Sigmoid colon (tissue), 7 donors: Measurements from ENCODE around the gene CCDC78. TPM values are rescaled to one million over a fixed set of nuclear protein-coding genes. Genes with fewer than 3 reads are reported as not detected.

Experiments
- DNase-seq: peaks from one replicate; pipeline ENCODE4 v3.0.0-alpha.2; 2019
- H3K27ac ChIP-seq, 4 donors: fragments of 200-600 bp; sonication (generic); one replicate each; pipeline ENCODE4 v1.5.1; 2016 to 2019; ENCODE audit warnings: mild to moderate bottlenecking in 1 of 4
- H3K27me3 ChIP-seq, 3 donors: fragments of 200-600 bp; sonication (generic); one replicate each; pipeline ENCODE4 v1.5.1; 2019; ENCODE audit warnings: mild to moderate bottlenecking in 1 of 3
- H3K36me3 ChIP-seq, 4 donors: fragments of 200-600 bp; sonication (generic); one replicate each; pipeline ENCODE4 v1.5.1; 2016 to 2019
- H3K4me1 ChIP-seq, 4 donors: fragments of 200-600 bp; sonication (generic); one replicate each; pipeline ENCODE4 v1.5.1; 2017 to 2019
- H3K4me3 ChIP-seq, 4 donors: fragments of 200-600 bp; sonication (generic); one replicate each; pipeline ENCODE4 v1.5.1; 2017 to 2019; ENCODE audit warnings: mild to moderate bottlenecking in 2 of 4, moderate library complexity in 1 of 4
- H3K9me3 ChIP-seq, 4 donors: fragments of 200-600 bp in 3 of 4; sonication (generic) in 3 of 4; one replicate each; pipeline versions ENCODE4 v1.5.1 to v1.6.1; 2013 to 2019
- CTCF ChIP-seq, 4 experiments: fragments of 450-650 bp in 3 of 4; fragments of 200-600 bp in 1 of 4; IDR thresholded peaks; one replicate each; pipeline ENCODE4 v1.5.1; 2016 to 2019; ENCODE audit warnings: antibody characterized with exemption in 4 of 4, mild to moderate bottlenecking in 3 of 4, moderate library complexity in 2 of 4
- EP300 ChIP-seq, 4 donors: sonication (generic); formaldehyde crosslinking; IDR thresholded peaks; one replicate each; pipeline ENCODE4 v1.6.1; 2017; ENCODE audit warnings: antibody characterized with exemption in 4 of 4
- POLR2A ChIP-seq, 2 donors: fragments of 450-650 bp; IDR thresholded peaks; one replicate each; pipeline ENCODE4 v1.6.1; 2016; ENCODE audit warnings: antibody characterized with exemption in 2 of 2, mild to moderate bottlenecking in 2 of 2, moderate library complexity in 2 of 2
- POLR2AphosphoS5 ChIP-seq, 4 donors: sonication (generic); formaldehyde crosslinking; IDR thresholded peaks; one replicate each; pipeline ENCODE4 v1.6.1; 2017; ENCODE audit warnings: antibody characterized with exemption in 4 of 4
- WGBS, 2 donors: extraction: QIAGEN DNeasy Blood & Tissue Kit; methylation state at CpG; one replicate each; pipeline ENCODE4 v1.1.7; 2013; 5-methylcytosine and 5-hydroxymethylcytosine counted together
- intact Hi-C: fragments of 100-400 bp; cut with DNase I; formaldehyde crosslinking; loops from one replicate; pipeline ENCODE4 v1.15.1; 2023
- polyA plus RNA-seq, 3 donors: library from polyadenylated mRNA; stranded (reverse); fragments of 200-250 nt; gene quantifications; one replicate each; pipeline ENCODE4 v1.2.3, GENCODE V29; 2013
- total RNA-seq, 4 donors: library from RNA; depleted of rRNA; stranded (reverse); fragments of >200 nt; gene quantifications; one replicate each; pipeline ENCODE4 v1.1.0, GENCODE V29; 2016
- donor health status: healthy with polysubstance abuse.
- donor health status: Bipolar disorder and iron deficiency.
- donor health status: healthy.

Gene CCDC78
- total and polyA plus RNA-seq, 7 donors: 0.49 to 3.4 TPM; not detected in 5

DNA sequence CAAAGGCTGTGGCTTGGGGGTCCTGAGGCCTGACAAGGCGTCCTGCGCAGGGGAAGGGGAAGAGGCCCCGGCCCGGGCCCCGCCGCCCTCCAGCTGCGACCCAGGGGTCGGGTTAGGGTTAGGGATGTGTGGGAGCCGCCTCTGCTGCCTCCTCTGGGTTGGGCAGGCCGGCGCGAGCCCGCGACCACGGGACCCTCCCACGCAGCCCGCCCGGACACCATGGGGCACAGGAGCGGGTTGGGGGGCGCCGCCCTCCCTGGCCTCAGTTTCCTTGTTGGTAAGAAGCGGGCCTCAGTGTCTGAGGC lies 14.2 kb upstream of the CCDC78 start:
- H3K9me3 ChIP-seq: no peaks in the 10 kb centered on the region
- WGBS, 2 donors: 0% methylated on average over 22 of the region's 22 CpGs
- no peak for DNase-seq
- peaks cover 15 to 38% (median 23%) of the 10 kb centered on the region in 4 donors for H3K36me3 ChIP-seq
- H3K4me3 ChIP-seq: peak overlapping the region; percentile 79 to 92 (median 88)
- TF ChIP-seq POLR2A (IDR thresholded peaks at IDR 0.05): no peak
- no peak for TF ChIP-seq POLR2AphosphoS5 (IDR thresholded peaks at IDR 0.05)
- TF ChIP-seq EP300 (IDR thresholded peaks at IDR 0.05): no peak
- no peak for TF ChIP-seq CTCF (IDR thresholded peaks at IDR 0.05)
- peaks cover 0 to 18% (median 15%) of the 10 kb centered on the region in 4 donors for H3K4me1 ChIP-seq
- intact Hi-C loops: loop anchor here (1.0 to 2.0 kb wide), 2 partner anchors 20 to 29 kb away; partner anchors contain the start of gene ANTKMT
- H3K27ac ChIP-seq: peak overlapping the region; percentile 69 to 75 (median 72)
- H3K27me3 ChIP-seq: peaks cover 0 to 2% (median 0%) of the 10 kb centered on the region in 3 donors

GRCh38 chr16:739560-740458 lies 13.6 kb upstream of the CCDC78 start:
- WGBS, 2 donors: 31 to 48% methylated on average over 38 of the region's 38 CpGs
- Histone ChIP-seq H3K4me1 (peaks cover 0 to 18% (median 15%) of the 10 kb centered on the region in 4 donors), H3K27me3 (no peaks in the 10 kb centered on the region), H3K4me3 (peak overlapping the region; percentile 79 to 92 (median 88)), H3K27ac (peak overlapping the region in 2 of 4 donors; percentile 69 to 72), H3K9me3 (no peaks in the 10 kb centered on the region), H3K36me3 (peaks cover 21 to 42% (median 24%) of the 10 kb centered on the region in 4 donors)
- TF ChIP-seq CTCF (IDR thresholded peaks at IDR 0.05) (no peak), POLR2AphosphoS5 (IDR thresholded peaks at IDR 0.05) (no peak)
- intact Hi-C loops: loop anchor here (1.0 to 2.0 kb wide), 2 partner anchors 19 to 29 kb away; partner anchors contain the start of gene ANTKMT
- no peak for DNase-seq

DNA sequence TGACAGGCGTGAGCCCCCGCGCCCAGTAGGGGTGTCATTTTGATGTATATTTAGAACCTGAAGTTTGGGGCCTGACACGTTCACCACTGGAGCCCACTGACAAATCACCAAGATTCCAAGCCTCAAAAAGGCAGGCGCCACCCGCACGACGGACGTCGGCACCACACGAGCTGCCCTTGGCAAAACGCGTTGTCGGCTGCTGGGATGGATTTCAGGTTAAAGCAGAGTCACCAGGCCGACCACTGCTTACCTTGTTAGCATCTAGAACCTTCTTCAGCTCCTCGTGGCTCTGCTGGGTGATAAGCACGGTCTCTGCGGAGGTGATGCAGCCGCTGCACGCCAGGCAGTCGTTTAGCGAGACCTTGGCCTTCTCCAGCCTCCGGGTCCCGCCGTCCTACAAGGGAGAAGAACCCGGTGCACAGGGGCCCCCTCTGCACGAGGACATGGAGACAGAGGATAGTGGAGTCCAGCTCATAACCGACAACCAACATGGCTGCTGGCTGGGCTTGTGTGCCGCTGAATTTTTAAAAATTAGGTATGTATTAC lies 10.8 kb upstream of the CCDC78 start:
- no peaks in the 10 kb centered on the region for H3K27me3 ChIP-seq
- DNase-seq: no peak
- 97% methylated on average over 29 of the region's 29 CpGs for WGBS, 2 donors
- intact Hi-C loops: no loop called here
- H3K4me1 ChIP-seq: peaks cover 0 to 18% (median 15%) of the 10 kb centered on the region in 4 donors
- no peak overlapping the region for H3K4me3 ChIP-seq
- no peak for TF ChIP-seq POLR2AphosphoS5 (IDR thresholded peaks at IDR 0.05)
- no peak for TF ChIP-seq POLR2A (IDR thresholded peaks at IDR 0.05)
- no peak for TF ChIP-seq EP300 (IDR thresholded peaks at IDR 0.05)
- peaks cover 28 to 70% (median 37%) of the 10 kb centered on the region in 4 donors for H3K36me3 ChIP-seq
- no peak overlapping the region for H3K27ac ChIP-seq
- H3K9me3 ChIP-seq: no peaks in the 10 kb centered on the region

- no peak for TF ChIP-seq POLR2A (IDR thresholded peaks at IDR 0.05)
- TF ChIP-seq POLR2AphosphoS5 (IDR thresholded peaks at IDR 0.05): no peak
- no peak for TF ChIP-seq CTCF (IDR thresholded peaks at IDR 0.05)
- TF ChIP-seq EP300 (IDR thresholded peaks at IDR 0.05): no peak
- H3K4me3 ChIP-seq: no peak overlapping the region
- no peaks in the 10 kb centered on the region for H3K9me3 ChIP-seq
- H3K36me3 ChIP-seq: peaks cover 28 to 76% (median 37%) of the 10 kb centered on the region in 4 donors
- no peaks in the 10 kb centered on the region for H3K27me3 ChIP-seq
- no peak overlapping the region for H3K27ac ChIP-seq
- no peak for DNase-seq
- WGBS, 2 donors: 88 to 91% methylated on average over 13 of the region's 13 CpGs
- H3K4me1 ChIP-seq: peaks cover 0 to 14% (median 10%) of the 10 kb centered on the region in 4 donors
- intact Hi-C loops: no loop called here
Observed at GRCh38 chr16:735982-736453, 9.8 kb upstream of the CCDC78 start.
